Stimulated activated CD8-positive, alpha-beta memory T cell treated with anti-CD3 and anti-CD28 coated beads, Interleukin-4, amount 100 ng/mL, for 24 hours (primary cell): ENCODE results near the gene CYGB.
"Not testable (repeated sequence)": the region's sequence is repeated elsewhere in the genome, so short reads cannot be mapped to it uniquely, and the experiment has no call there.

Experiments
- DNase-seq: peaks from one replicate; pipeline ENCODE4 v3.0.0-alpha.2; 2020; ENCODE audit warnings: low read depth

Gene CYGB

DNA sequence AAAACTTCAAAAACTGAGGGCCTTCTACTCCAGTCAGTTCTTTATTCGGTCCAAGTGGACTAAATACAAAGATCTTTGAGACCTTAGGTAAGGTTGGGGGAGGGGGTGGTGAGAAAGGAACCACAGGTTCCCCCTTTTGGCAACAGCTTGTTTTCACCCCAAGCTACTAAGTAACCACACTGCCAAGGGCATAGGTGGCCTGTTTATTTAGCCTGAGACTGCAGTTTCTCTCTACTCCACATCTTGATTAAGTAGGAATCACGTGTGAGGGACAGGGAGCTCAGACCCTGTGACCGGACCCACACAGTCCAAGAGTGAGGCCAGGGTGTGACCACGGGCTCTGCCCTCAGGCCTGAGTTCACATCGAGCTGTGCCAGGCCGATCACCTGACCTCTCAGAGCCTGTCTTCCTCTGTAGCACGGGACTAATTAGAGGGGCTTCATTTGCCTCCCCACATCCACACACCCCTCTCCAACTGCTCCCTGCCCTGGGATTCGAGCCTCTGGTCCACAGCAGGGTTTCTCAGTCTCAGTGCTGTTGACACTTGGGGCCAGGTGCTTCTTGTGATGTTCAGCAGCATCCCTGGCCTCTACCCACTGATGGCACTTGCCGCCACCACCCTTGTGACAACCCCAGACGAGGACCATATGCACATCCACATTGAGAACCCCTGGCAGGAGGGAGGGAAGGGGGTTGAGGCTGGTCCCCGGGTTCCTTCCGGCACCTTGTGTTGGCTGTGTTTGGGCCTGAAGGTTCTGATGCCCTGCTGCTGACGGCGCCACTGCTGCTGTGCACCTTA lies 30.3 kb upstream of the CYGB start:
- no peak for DNase-seq

GRCh38 chr17:76566988-76567431 lies 29.5 kb upstream of the CYGB start:
- no peak for DNase-seq

DNA sequence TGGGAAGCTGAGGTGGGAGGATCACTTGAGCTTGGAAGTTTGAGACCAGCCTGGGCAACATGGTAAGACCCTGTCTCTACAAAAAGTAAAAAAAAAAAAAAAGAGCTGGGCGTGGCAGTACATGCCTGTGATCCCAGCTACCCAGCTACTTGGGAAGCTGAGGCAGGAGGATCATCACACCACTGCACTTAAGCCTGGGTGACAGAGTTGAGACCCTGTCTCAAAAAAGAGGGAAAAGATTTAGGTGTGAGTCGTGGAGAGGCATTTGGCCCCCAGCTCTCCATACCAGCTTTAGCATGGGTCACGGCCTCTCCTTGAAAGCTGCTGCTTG lies 29.1 kb upstream of the CYGB start:
- no peak for DNase-seq

DNA sequence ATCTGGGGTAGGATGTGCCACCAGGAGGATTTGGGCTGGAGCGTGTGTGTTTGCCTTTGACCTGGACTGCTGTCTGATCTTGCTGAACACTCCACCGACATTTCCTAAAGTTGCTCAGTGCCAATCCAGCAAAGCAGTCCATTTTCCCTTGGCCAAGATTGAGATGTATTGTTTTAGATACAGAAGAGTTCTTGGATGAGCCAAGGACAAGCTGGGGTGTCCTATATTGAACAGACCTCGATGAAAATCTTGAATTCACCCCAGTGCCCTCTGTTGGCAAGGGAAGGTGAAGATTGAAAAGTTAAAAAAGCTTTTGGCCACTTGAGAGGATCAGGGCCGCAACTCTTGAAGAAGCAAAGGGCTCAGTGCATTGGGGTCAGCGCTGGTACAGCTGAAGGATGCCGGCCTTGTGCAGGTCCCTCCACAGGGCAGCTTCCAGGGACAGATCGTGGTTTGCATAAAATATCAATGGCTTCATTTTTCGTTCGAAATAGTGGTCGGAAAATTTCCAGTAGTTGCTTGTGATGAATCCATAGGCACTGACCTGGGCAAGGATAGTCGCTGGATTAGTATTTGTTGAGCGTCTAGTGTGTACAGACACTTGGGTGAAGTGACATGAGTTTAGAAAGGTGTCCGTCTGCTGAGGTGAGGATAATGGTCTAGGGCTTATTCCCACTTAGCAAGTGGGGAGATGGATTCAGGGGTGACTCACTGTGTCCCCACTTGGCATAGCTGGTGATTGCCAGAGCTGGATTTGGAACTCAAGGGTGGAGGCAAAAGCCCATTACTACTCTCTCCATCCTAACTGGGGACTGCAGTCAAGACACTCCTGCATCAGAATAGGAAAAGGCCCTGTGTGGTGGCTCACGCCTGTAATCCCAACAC lies 28.5 kb upstream of the CYGB start:
- no peak for DNase-seq

GRCh38 chr17:76564991-76565727 lies 27.6 kb upstream of the CYGB start:
- not testable (repeated sequence) for DNase-seq

DNA sequence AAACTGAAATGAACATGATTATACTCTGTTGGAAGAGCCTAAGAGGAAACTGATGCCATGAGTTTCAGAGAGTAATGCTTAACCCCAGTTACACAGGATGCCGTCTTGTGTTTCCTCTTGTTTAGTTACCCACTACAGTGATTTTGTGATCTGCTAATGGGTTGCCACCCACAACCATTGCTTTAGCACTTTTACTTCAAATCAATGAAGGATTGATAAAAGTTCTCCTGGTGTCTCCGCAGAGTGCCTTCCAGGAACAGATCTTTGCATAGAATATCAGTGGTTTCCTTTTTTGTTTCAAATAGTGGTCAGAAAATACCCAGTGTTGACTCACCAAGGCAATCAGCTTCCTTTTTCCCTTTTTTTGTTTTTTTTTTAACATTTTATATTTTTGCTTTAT lies 25.9 kb upstream of the CYGB start:
- DNase-seq = not testable (repeated sequence)

DNA sequence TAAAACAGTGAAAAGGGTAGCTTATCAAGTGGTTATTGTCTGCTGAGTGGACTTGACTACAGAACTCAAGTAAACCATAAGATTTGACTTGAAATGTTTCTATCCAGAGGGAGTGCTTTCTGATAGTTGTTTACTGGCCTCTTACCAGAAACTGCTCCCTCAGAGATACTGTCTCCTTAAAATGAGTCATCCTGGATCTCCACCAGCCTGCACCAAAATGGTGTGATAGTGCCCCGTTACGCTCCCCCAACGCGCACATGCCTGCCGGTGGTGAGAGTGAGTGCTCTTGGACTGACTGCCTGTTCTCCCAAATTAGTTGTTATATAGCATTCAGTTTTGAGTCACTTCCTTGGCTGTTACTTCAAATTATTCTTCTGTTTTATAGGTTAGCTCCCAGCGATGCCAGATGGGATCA lies 25.2 kb upstream of the CYGB start:
- no peak for DNase-seq

DNA sequence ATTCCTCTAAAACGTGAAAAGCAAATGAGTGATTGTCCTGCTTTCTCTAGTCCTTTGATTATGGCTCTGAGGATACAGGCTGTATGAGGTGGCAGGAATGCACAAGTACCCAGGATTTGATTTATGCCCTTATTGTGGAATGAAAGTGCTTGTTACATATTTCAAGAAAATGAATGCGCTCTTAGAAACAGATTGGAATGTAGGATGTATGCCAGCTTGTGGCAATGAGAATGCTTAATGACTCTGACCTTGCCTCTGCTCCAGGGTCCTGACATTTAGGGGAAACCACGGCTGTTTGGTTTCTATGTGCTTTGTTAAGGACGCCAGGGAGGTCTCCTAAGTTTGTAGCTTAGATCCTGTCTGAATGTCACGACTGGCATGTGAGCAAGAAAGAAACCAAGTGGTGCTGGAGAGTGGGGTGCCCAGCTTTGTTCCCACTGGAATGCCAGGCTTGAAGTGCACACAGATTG lies 24.3 kb upstream of the CYGB start:
- no peak for DNase-seq

DNA sequence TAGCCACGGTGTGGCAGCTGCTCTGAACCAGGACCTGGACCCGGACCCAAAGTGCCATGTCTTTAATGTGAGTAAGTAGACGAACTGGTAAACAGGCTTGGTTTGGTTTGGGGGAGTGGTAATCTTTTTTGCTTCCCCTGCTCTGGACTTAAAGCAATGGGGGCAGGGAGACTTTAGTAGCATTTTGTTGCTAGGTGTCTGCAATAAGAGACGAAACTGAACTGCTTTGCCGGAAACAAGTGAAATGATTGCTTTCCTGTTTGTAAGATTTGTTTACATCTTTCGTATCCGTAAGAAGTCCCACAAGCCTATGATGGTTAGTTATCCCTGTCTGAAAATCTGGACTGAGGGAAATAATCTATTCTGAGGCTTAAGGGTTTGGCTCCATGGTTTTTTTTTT lies 23.8 kb upstream of the CYGB start:
- DNase-seq = no peak

- no peak for DNase-seq
These were observed 23.3 kb upstream of the CYGB start for GRCh38 chr17:76560877-76561221.

GRCh38 chr17:76560036-76560876 lies 22.7 kb upstream of the CYGB start:
- DNase-seq = no peak

- not testable (repeated sequence) for DNase-seq
These were observed 22.0 kb upstream of the CYGB start for GRCh38 chr17:76559460-76559859.

DNA sequence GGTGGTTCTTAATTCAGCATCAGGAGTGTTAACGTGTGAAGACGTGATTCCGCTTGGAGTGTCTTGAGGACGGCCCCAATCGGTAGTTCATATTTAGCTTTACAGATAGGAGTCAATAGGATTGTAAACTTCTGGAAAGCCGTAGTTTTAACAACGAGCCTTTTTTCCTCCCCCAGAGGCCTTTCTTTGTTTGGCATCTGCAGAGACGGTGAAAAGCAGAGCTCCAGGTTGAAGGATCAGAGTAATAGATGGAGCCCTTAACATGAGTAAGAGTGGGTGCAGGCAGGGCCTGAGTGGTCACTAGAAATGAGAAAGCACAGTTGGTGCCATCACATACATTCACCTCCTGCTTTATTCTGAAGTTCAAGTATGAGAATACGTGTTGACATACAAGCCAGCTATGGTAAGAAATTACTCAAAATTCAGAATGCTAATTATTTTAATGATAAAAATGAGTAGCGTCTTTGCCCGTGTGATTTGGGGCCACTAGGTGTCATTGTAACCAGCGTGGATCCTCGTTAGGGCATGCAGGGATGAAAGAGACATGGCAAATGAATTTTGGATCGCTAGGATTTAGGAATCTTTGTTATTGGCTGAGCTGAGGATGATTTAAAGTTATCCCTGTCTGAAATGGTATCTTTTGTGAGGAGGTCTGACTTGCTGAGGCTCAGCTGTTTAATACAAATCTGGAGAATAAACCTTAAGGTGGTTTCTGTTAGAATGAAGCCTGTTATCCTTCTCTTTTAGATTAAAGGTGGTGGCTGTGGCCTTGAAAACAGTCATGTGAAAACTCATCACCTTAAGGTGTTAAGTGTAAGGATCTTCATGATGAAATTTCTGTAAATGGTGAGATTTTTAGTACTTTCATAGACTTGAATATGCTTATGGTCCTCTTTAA lies 20.9 kb upstream of the CYGB start:
- no peak for DNase-seq

DNA sequence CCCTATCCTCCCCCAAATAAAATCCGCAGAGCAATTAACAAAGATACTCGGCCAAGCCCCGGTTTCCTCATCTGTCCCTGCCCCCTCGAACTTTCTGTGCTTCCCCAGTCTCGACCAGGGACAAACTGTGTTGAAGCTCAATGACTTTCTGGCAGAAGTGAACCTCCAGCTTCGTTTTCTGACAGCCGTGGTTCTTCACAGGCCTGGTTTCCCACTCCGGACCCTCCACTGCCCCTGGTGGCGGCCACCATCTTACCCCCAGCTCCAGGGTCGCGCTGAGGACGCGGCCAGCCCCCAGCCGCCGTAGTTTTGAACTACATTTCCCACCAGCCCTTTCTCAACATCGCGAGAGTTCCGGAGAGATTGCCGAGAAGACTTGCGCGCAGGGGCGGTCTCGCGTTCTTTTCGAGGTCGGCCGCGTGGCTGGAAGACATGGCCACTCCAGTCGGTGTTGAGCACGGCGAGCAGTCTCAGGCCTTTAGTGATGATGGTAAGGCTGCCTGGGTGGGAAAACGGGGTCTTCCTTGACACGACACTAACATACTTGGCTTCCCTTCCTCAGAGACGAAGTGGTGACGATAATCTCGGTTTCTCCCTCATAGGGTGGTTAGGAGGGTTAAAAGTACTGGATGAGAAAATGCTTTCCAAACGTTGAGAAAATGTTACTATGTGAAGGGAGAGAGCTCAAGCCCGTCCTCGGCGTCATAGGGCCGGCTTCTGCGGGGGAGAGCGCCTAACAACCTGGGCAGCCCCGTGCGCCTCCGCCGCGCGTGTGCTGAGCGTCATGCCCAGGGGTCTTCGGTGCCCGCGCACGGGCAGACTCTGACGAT lies 20.1 kb upstream of the CYGB start:
- peak; percentile 89 for DNase-seq

DNA sequence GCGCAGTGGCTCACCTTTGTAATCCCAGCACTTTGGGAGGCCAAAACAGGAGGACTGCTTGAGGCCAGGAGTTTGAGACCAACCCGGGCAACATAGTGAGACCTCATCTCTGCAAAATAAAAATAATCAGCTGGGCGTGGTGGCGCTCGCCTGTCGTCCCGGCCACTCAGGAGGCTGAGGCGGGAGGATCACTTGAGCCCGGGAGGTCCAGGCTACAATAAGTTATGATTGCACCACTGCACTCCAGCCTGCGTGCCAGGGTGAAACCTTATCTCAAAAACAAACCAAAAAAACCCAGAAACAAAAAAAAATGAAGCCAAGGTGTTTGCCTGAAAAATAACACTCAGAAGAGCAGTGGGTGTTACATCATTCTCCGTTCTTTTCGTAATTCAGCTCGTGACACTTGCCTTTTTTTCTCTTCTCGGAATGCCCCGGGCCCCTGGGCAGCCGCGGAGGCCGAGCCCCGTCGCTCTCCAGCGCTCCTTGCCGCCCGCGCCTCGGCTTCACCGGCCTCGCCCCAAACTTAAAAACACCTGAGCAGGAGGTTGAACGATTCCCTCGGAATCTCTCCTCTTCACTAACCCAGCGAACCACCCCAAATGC lies 19.4 kb upstream of the CYGB start:
- DNase-seq = no peak

DNA sequence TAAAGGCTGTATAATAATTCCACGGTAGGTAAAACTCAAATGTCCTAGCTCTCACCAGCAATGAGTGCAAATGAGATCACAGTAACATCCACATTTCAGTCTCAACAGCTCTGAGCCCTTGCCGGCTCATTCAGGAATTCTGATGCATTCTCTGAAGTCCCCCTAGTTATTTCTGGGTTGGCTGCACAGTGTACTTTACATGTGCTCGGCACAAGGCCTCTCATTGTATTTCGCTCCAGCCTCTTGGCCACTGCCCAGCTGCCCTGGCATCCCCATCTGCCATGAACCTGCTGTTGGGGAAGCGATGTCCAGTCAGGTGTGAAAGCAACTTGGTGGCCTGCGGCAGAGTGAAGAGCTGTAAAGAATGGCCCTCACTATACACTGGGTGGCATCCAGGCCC lies 16.6 kb upstream of the CYGB start:
- no peak for DNase-seq

DNA sequence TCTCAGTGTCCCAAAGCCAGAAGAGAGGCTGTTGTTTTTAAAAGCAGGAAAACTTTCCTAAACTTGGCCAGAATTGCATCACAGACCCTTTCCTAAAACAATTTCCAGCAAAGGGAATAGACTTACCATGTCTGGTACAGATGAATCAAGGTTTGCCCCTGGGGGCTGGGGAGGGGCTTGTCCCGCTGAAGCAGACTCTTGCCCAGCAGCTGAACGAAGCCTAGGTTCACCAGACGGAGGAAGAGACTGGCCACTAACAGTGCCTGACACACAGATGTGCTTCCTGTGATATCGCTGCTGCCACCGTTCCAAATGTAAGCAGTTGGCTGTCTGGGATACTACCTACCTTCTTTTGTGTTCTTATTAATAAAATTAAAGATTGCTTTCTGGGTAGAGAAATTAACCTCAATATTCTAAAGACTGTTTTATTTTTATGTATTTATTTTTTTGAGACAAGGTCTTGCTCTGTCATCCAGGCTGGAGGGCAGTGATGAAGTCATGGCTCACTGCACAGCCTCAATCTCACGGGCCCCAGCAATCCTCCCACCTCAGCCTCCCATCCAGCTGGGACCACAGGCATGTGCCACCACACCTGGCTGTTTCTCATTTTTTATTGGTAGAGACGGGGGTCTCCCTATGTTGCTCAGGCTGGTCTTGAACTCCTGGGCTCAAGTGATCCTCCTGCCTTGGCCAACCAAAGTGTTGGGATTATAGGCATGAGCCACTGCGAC lies 15.8 kb upstream of the CYGB start:
- no peak for DNase-seq

- DNase-seq = no peak
These were observed 14.2 kb upstream of the CYGB start for GRCh38 chr17:76551685-76552084.
